KG1 (cell line): ENCODE data around the gene DYNC1H1.
"Not testable (repeated sequence)": the region's sequence is repeated elsewhere in the genome, so short reads cannot be mapped to it uniquely, and the experiment has no call there.

Experiments
- DNase-seq: peaks from one replicate; lab custom pipeline; 2025; lab: John Stamatoyannopoulos, UW

The DYNC1H1 gene

DNA sequence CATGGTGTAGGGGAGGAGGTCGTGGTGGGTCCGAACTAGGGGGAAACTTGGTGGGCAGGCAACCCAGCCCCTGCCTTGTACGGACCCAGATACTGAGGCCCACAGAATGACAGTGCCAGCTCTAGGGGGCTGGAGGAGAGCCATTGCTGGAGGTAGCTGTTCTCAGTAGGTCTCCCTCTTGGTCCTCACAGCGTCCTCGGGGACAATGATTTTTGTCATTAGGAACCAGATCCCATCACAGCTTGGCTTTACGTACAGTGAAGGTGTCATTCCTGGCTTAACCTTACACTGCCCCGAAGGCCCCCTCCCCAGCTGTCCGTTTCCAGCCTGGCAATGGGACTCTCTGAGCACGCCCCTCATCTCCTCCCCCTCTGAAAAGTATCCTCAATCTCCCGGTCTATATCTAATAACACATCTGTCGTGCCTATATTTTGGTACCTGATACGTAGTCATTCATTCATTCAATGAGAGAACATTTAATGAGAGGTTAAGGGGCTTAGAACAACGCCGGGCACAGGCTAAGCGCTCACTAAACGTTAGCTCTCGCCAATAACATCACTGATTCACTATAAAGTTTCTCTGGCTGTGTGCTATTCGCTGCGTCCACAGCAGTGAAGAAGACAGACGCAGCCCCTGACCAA lies 597 bp upstream of the DYNC1H1 start:
- no peak for DNase-seq

GRCh38 chr14:101965181-101965544 lies 790 bp downstream of the DYNC1H1 start:
- DNase-seq, result peak; percentile 27

GRCh38 chr14:101965770-101966722 lies 1.7 kb downstream of the DYNC1H1 start:
- DNase-seq, result no peak

- no peak for DNase-seq
Measured at GRCh38 chr14:101966742-101967141, 2.4 kb downstream of the DYNC1H1 start.

- DNase-seq, result no peak
Measured at GRCh38 chr14:101968186-101968585, 3.8 kb downstream of the DYNC1H1 start.

DNA sequence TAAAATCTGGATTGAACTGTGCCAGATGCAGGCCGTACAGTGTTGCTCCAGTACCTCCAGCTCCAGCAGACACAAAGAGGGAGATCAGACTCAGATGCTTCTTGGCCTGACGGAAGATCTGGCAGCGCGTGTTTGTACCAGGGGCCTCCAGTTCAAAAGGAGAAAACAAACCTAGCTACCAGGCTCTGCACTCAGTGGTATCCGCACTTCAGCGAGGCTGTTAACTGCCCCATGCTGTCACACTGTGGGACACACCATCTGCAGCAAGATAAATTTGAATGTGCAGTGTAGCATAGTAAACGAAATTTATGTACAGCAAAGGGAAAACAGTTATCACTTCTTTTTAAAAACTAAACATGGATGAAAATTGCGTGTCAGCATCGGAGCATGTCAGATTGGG lies 5.1 kb downstream of the DYNC1H1 start:
- no peak for DNase-seq

- DNase-seq, result no peak
Measured at GRCh38 chr14:101970830-101971400, 6.5 kb downstream of the DYNC1H1 start.

- not testable (repeated sequence) for DNase-seq
Measured at GRCh38 chr14:101971458-101971857, 7.1 kb downstream of the DYNC1H1 start.

- DNase-seq, result no peak
Measured at GRCh38 chr14:101972126-101972866, 7.9 kb downstream of the DYNC1H1 start.

DNA sequence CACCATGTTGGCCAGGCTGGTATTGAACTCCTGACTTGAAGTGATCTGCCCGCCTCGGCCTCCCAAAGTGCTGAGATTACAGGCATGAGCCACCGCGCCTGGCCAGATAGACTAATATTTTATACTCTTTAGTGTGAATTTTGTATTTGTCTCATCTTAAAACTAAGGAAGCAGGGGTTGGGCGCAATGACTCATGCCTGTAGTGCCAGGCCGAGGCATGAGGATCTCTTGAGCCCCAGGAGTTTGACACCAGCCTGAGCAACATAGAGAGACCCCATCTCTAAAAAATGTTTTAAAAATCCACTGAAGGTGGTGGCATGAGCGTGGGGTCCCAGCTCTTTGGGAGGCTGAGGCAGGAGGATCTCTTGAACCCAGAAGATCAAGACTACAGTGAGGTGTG lies 9.0 kb downstream of the DYNC1H1 start:
- DNase-seq, result no peak

DNA sequence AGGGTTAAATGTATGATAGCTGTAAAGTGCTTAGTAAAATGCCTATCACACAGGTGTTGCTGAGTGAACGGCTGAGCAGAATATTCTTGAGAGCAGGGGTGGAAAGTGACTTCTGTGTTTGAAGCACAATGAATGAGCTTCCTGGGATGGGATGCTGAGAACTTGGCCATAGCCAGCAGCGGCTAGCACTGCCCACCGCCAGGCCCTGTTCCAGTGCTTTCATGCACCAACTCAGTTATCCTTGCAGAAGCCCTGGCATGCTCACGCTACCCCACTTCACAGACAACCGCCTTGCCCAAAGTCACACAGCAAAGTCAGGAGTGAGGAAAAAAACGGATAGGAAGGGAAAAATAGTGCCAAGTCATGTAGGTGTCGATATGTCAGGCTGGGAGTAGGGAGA lies 10.9 kb downstream of the DYNC1H1 start:
- DNase-seq, result no peak

DNA sequence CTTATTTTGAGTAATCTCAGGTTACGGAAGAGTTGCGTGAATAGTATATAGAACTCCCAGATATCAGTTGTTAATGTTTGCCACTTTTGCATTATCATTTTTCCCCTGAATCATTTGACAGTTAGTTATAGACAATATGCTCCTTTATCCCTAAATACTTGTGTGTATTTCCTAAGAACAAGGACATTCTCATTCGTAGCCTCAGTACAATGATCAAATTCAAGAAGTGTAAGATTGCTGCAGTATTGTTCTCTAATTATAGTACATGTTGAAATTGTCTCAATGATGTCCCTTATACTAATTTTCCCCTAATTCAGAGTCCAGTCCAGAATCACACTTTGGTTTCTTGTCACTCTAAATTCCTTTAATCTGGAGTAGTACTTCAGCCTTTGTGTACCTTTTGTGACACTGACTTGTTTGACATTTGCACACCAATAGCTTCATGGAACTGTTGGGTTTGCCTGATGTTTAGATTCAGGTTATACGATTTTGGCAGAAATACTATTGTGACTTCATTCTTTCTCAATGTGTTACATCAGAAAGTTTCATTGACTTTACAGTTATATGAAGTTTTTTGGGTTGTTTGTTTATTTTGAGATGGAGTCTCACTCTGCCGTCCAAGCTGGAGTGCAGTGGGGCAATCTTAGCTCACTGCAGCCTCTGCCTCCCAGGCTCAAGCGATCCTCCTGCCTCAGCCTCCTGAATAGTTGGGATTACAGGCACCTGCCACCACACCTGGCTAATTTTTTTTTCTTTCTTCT lies 13.1 kb downstream of the DYNC1H1 start:
- DNase-seq, result no peak

GRCh38 chr14:101979666-101980065 lies 15.3 kb downstream of the DYNC1H1 start:
- DNase-seq, result no peak

DNA sequence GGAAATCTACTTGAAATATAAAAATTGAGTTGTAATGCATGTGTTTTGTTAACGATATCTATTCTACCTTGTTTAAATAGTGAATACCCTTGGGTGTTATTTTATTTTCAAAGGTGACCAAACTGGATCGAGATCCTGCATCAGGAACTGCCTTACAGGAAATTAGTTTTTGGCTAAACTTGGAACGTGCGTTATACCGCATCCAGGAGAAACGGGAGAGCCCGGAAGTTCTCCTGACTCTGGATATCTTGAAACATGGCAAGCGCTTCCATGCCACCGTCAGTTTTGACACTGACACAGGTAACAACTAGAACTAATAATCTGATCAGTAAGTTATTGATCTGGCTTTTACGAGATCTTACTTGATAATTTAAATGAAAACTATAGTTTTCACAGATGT lies 15.9 kb downstream of the DYNC1H1 start:
- DNase-seq, result no peak

GRCh38 chr14:101980700-101981099 lies 16.3 kb downstream of the DYNC1H1 start:
- no peak for DNase-seq

GRCh38 chr14:101982621-101983020 lies 18.2 kb downstream of the DYNC1H1 start:
- DNase-seq, result no peak

DNA sequence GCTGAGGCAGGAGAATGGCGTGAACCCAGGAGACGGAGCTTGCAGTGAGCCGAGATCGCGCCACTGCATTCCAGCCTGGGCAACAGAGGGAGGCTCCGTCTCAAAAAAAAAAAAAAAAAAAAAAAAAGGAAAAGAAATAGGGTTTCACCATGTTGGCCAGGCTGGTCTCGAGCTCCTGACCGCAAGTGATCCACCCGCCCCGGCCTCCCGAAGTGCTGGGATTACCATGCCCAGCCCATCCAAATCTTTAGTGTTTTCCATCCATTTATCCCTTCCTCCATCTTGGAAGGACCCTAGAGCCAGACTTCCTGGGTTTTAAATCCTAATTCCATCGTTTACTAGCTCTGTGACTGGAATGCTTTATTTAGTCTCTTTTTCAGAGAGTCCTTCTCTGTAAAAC lies 20.5 kb downstream of the DYNC1H1 start:
- not testable (repeated sequence) for DNase-seq

DNA sequence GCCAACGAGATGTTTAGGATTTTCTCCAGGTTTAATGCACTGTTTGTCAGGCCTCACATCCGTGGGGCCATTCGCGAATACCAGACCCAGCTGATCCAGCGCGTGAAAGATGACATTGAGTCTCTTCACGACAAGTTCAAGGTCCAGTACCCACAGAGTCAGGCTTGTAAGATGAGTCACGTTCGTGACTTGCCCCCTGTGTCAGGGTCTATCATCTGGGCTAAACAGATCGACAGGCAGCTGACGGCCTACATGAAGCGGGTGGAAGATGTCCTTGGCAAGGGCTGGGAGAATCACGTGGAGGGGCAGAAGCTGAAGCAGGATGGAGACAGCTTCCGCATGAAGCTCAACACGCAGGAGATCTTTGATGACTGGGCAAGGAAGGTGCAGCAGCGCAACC lies 21.6 kb downstream of the DYNC1H1 start:
- no peak for DNase-seq

DNA sequence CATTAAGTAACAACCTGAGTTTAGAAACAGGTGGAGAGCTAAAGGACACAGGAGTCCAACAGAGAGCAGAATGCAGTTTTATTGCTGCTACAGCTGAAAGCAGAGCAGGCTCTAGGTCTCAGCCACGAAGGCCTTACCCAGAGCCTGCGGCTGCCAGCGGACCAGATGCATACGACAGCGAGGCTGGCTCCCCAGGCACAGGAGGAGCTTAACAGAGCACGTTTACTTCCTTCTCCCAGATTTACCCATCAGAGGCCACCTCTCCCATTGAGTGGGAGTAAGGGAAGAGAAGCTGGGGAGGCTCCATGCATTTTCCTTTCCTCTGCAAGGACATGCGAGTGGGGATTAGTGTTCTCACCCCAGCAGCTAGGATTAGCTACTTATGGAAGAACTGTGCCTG lies 22.6 kb downstream of the DYNC1H1 start:
- DNase-seq, result no peak

GRCh38 chr14:101988377-101988776 lies 24.0 kb downstream of the DYNC1H1 start:
- no peak for DNase-seq

DNA sequence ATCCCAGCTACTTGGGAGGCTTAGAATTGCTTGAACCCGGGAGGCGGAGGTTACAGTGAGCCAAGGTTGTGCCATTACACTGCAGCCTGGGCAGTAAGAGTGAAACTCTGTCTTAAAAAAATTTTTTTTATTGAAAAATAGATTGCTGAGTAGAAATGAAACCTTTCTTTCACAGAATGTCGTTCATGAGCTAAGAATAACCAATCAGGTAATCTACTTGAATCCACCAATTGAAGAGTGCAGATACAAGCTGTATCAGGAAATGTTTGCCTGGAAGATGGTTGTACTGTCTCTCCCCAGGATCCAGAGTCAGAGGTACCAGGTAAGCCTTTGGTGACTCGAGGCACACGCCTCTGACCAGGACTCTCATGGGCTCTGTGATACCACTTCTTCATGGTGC lies 27.0 kb downstream of the DYNC1H1 start:
- no peak for DNase-seq

- no peak for DNase-seq
Measured at GRCh38 chr14:101992708-101993107, 28.3 kb downstream of the DYNC1H1 start.
